ENCODE results near the gene CLSTN2. TPM values are rescaled to one million over a fixed set of nuclear protein-coding genes. Genes with fewer than 3 reads are reported as not detected.

The CLSTN2 gene
- total RNA-seq, 1 donor from 2014 or later: 4.7 TPM

- Histone ChIP-seq H3K9ac (ENCODE audit: low read depth in 1 of 3, low read length in 3 of 3) (no peak overlapping the region), H3K9me3 (ENCODE audit: control insufficient read depth in 3 of 3, low read length in 3 of 3) (no peaks in the 10 kb centered on the region), H3K27me3 (ENCODE audit: control insufficient read depth in 3 of 3, insufficient read depth in 3 of 3, low read length in 3 of 3) (no peaks in the 10 kb centered on the region)
These were observed 34.4 kb downstream of the CLSTN2 start for GRCh38 chr3:139969386-139969785.

GRCh38 chr3:139970526-139970925 is 35.5 kb downstream of the CLSTN2 start:
- peaks cover 0 to 2% (median 0%) of the 10 kb centered on the region in 3 donors for H3K4me1 ChIP-seq (ENCODE audit: control insufficient read depth in 3 of 3, insufficient read depth in 3 of 3, low read length in 3 of 3)
- H3K27me3 ChIP-seq (ENCODE audit: control insufficient read depth in 3 of 3, insufficient read depth in 3 of 3, low read length in 3 of 3): no peaks in the 10 kb centered on the region
- H3K9ac ChIP-seq (ENCODE audit: low read depth in 1 of 3, low read length in 3 of 3): no peak overlapping the region
- no peaks in the 10 kb centered on the region for H3K9me3 ChIP-seq (ENCODE audit: control insufficient read depth in 3 of 3, low read length in 3 of 3)
- no peak overlapping the region for H3K27ac ChIP-seq (ENCODE audit: low read depth, low read length)
- H3K36me3 ChIP-seq (ENCODE audit: control insufficient read depth in 3 of 3, insufficient read depth in 3 of 3, low read length in 3 of 3): no peaks in the 10 kb centered on the region
- H3K4me3 ChIP-seq (ENCODE audit: low read length in 3 of 3): no peak overlapping the region

More at GRCh38 chr3:139969386-139969785, 34.4 kb downstream of the CLSTN2 start:
- Histone ChIP-seq H3K27ac (ENCODE audit: low read depth, low read length) (no peak overlapping the region), H3K4me3 (ENCODE audit: low read length in 3 of 3) (no peak overlapping the region), H3K36me3 (ENCODE audit: control insufficient read depth in 3 of 3, insufficient read depth in 3 of 3, low read length in 3 of 3) (no peaks in the 10 kb centered on the region), H3K4me1 (ENCODE audit: control insufficient read depth in 3 of 3, insufficient read depth in 3 of 3, low read length in 3 of 3) (no peaks in the 10 kb centered on the region)

- Histone ChIP-seq H3K36me3 (ENCODE audit: control insufficient read depth in 3 of 3, insufficient read depth in 3 of 3, low read length in 3 of 3) (no peaks in the 10 kb centered on the region), H3K27me3 (ENCODE audit: control insufficient read depth in 3 of 3, insufficient read depth in 3 of 3, low read length in 3 of 3) (no peaks in the 10 kb centered on the region), H3K4me3 (ENCODE audit: low read length in 3 of 3) (no peak overlapping the region), H3K4me1 (ENCODE audit: control insufficient read depth in 3 of 3, insufficient read depth in 3 of 3, low read length in 3 of 3) (peaks cover 0 to 6% (median 0%) of the 10 kb centered on the region in 3 donors), H3K9me3 (ENCODE audit: control insufficient read depth in 3 of 3, low read length in 3 of 3) (no peaks in the 10 kb centered on the region), H3K9ac (ENCODE audit: low read depth in 1 of 3, low read length in 3 of 3) (no peak overlapping the region), H3K27ac (ENCODE audit: low read depth, low read length) (no peak overlapping the region)
These were observed 39.9 kb downstream of the CLSTN2 start for GRCh38 chr3:139974809-139975425.

GRCh38 chr3:139975594-139976365 is 40.8 kb downstream of the CLSTN2 start:
- Histone ChIP-seq H3K9me3 (ENCODE audit: control insufficient read depth in 3 of 3, low read length in 3 of 3) (no peaks in the 10 kb centered on the region), H3K9ac (ENCODE audit: low read depth in 1 of 3, low read length in 3 of 3) (no peak overlapping the region), H3K4me1 (ENCODE audit: control insufficient read depth in 3 of 3, insufficient read depth in 3 of 3, low read length in 3 of 3) (peaks cover 0 to 6% (median 0%) of the 10 kb centered on the region in 3 donors), H3K27me3 (ENCODE audit: control insufficient read depth in 3 of 3, insufficient read depth in 3 of 3, low read length in 3 of 3) (no peaks in the 10 kb centered on the region), H3K27ac (ENCODE audit: low read depth, low read length) (no peak overlapping the region), H3K4me3 (ENCODE audit: low read length in 3 of 3) (no peak overlapping the region), H3K36me3 (ENCODE audit: control insufficient read depth in 3 of 3, insufficient read depth in 3 of 3, low read length in 3 of 3) (no peaks in the 10 kb centered on the region)

- no peak overlapping the region for H3K9ac ChIP-seq (ENCODE audit: low read depth in 1 of 3, low read length in 3 of 3)
- H3K36me3 ChIP-seq (ENCODE audit: control insufficient read depth in 3 of 3, insufficient read depth in 3 of 3, low read length in 3 of 3): no peaks in the 10 kb centered on the region
- H3K4me3 ChIP-seq (ENCODE audit: low read length in 3 of 3): no peak overlapping the region
- no peak overlapping the region for H3K27ac ChIP-seq (ENCODE audit: low read depth, low read length)
- no peaks in the 10 kb centered on the region for H3K9me3 ChIP-seq (ENCODE audit: control insufficient read depth in 3 of 3, low read length in 3 of 3)
- H3K27me3 ChIP-seq (ENCODE audit: control insufficient read depth in 3 of 3, insufficient read depth in 3 of 3, low read length in 3 of 3): no peaks in the 10 kb centered on the region
- H3K4me1 ChIP-seq (ENCODE audit: control insufficient read depth in 3 of 3, insufficient read depth in 3 of 3, low read length in 3 of 3): peaks cover 0 to 6% (median 0%) of the 10 kb centered on the region in 3 donors
These were observed 44.0 kb downstream of the CLSTN2 start for GRCh38 chr3:139978966-139979365.

DNA sequence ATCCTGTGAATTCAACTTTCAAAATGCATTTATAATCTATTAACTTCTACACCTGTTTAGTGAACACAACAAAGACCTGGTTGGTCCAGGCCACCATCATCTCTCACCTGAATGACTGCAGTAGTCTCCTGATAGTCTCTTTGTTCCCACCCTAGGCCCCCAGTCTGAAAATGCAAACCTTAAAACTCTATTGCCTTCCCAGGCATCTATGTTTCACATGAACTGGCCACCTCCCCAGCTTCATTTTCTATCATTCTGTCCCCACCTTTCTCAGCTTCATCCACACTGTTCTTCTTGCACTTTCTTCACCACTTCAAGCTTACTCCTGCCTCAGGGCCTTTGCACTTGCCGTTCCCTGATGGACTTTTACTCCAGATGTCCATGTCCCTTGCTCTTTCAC is 45.0 kb downstream of the CLSTN2 start:
- H3K4me3 ChIP-seq (ENCODE audit: low read length in 3 of 3): no peak overlapping the region
- H3K27ac ChIP-seq (ENCODE audit: low read depth, low read length): no peak overlapping the region
- no peaks in the 10 kb centered on the region for H3K36me3 ChIP-seq (ENCODE audit: control insufficient read depth in 3 of 3, insufficient read depth in 3 of 3, low read length in 3 of 3)
- H3K9me3 ChIP-seq (ENCODE audit: control insufficient read depth in 3 of 3, low read length in 3 of 3): no peaks in the 10 kb centered on the region
- no peak overlapping the region for H3K9ac ChIP-seq (ENCODE audit: low read depth in 1 of 3, low read length in 3 of 3)
- peaks cover 0 to 6% (median 0%) of the 10 kb centered on the region in 3 donors for H3K4me1 ChIP-seq (ENCODE audit: control insufficient read depth in 3 of 3, insufficient read depth in 3 of 3, low read length in 3 of 3)
- H3K27me3 ChIP-seq (ENCODE audit: control insufficient read depth in 3 of 3, insufficient read depth in 3 of 3, low read length in 3 of 3): no peaks in the 10 kb centered on the region

DNA sequence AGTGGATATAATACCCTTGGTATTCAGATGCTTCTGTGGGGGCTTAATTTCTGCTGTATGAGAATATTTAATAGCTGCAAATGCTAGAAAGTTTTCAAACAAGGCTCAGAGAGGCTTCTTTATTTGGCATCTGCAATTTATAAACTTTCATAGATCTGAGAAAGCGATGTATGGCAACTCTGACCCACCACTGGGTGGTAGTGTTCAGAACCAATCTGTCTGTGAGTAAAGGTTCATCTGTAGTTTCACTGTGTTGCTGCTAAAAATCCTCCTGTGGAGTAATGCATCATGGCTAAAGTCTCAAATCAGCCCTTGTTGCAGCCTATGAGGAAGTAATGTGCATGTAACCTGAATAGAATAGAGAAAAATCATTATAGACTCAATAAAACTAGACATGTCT is 47.4 kb downstream of the CLSTN2 start:
- H3K4me1 ChIP-seq (ENCODE audit: control insufficient read depth in 3 of 3, insufficient read depth in 3 of 3, low read length in 3 of 3): no peaks in the 10 kb centered on the region
- H3K9ac ChIP-seq (ENCODE audit: low read depth in 1 of 3, low read length in 3 of 3): no peak overlapping the region
- no peaks in the 10 kb centered on the region for H3K36me3 ChIP-seq (ENCODE audit: control insufficient read depth in 3 of 3, insufficient read depth in 3 of 3, low read length in 3 of 3)
- H3K27ac ChIP-seq (ENCODE audit: low read depth, low read length): no peak overlapping the region
- no peak overlapping the region for H3K4me3 ChIP-seq (ENCODE audit: low read length in 3 of 3)
- H3K9me3 ChIP-seq (ENCODE audit: control insufficient read depth in 3 of 3, low read length in 3 of 3): no peaks in the 10 kb centered on the region
- H3K27me3 ChIP-seq (ENCODE audit: control insufficient read depth in 3 of 3, insufficient read depth in 3 of 3, low read length in 3 of 3): no peaks in the 10 kb centered on the region

- Histone ChIP-seq H3K9me3 (ENCODE audit: control insufficient read depth in 3 of 3, low read length in 3 of 3) (no peaks in the 10 kb centered on the region), H3K36me3 (ENCODE audit: control insufficient read depth in 3 of 3, insufficient read depth in 3 of 3, low read length in 3 of 3) (no peaks in the 10 kb centered on the region)
These were observed 50.6 kb downstream of the CLSTN2 start for GRCh38 chr3:139985576-139985975.

GRCh38 chr3:139987908-139988307 is 52.9 kb downstream of the CLSTN2 start:
- H3K9me3 ChIP-seq (ENCODE audit: control insufficient read depth in 3 of 3, low read length in 3 of 3): no peaks in the 10 kb centered on the region
- no peaks in the 10 kb centered on the region for H3K36me3 ChIP-seq (ENCODE audit: control insufficient read depth in 3 of 3, insufficient read depth in 3 of 3, low read length in 3 of 3)
- no peaks in the 10 kb centered on the region for H3K27me3 ChIP-seq (ENCODE audit: control insufficient read depth in 3 of 3, insufficient read depth in 3 of 3, low read length in 3 of 3)
- H3K9ac ChIP-seq (ENCODE audit: low read depth in 1 of 3, low read length in 3 of 3): no peak overlapping the region
- no peak overlapping the region for H3K27ac ChIP-seq (ENCODE audit: low read depth, low read length)
- H3K4me1 ChIP-seq (ENCODE audit: control insufficient read depth in 3 of 3, insufficient read depth in 3 of 3, low read length in 3 of 3): no peaks in the 10 kb centered on the region
- no peak overlapping the region for H3K4me3 ChIP-seq (ENCODE audit: low read length in 3 of 3)

More at GRCh38 chr3:139985576-139985975, 50.6 kb downstream of the CLSTN2 start:
- Histone ChIP-seq H3K4me1 (ENCODE audit: control insufficient read depth in 3 of 3, insufficient read depth in 3 of 3, low read length in 3 of 3) (no peaks in the 10 kb centered on the region), H3K27ac (ENCODE audit: low read depth, low read length) (no peak overlapping the region), H3K27me3 (ENCODE audit: control insufficient read depth in 3 of 3, insufficient read depth in 3 of 3, low read length in 3 of 3) (no peaks in the 10 kb centered on the region), H3K9ac (ENCODE audit: low read depth in 1 of 3, low read length in 3 of 3) (no peak overlapping the region), H3K4me3 (ENCODE audit: low read length in 3 of 3) (no peak overlapping the region)

- Histone ChIP-seq H3K36me3 (ENCODE audit: control insufficient read depth in 3 of 3, insufficient read depth in 3 of 3, low read length in 3 of 3) (no peaks in the 10 kb centered on the region), H3K9me3 (ENCODE audit: control insufficient read depth in 3 of 3, low read length in 3 of 3) (no peaks in the 10 kb centered on the region), H3K4me3 (ENCODE audit: low read length in 3 of 3) (no peak overlapping the region), H3K27ac (ENCODE audit: low read depth, low read length) (no peak overlapping the region), H3K4me1 (ENCODE audit: control insufficient read depth in 3 of 3, insufficient read depth in 3 of 3, low read length in 3 of 3) (no peaks in the 10 kb centered on the region), H3K27me3 (ENCODE audit: control insufficient read depth in 3 of 3, insufficient read depth in 3 of 3, low read length in 3 of 3) (no peaks in the 10 kb centered on the region), H3K9ac (ENCODE audit: low read depth in 1 of 3, low read length in 3 of 3) (no peak overlapping the region)
These were observed 53.6 kb downstream of the CLSTN2 start for GRCh38 chr3:139988472-139989156.

Data from skeletal muscle tissue (tissue), 4 donors.